ENCODE data around the gene PINLYP. TPM values are rescaled to one million over a fixed set of nuclear protein-coding genes. Genes with fewer than 3 reads are reported as not detected.
A peak's percentile ranks its signal among the peaks of the same experiment; 100 is the strongest.

Gene PINLYP
- total and polyA plus RNA-seq, 9 of the 15 experiments (the other 6 are each of a cell fraction or from before 2014, with no cell fraction given) = 1.00 to 6.7 (median 2.2) TPM

GRCh38 chr19:43619262-43620060 is 43.9 kb downstream of the PINLYP start, which contains the start of gene ZNF428 (continued):
- TF ChIP-seq FOXK2 (conservative IDR thresholded peaks at IDR 0.05 in 1 of 2, IDR thresholded peaks at IDR 0.05 in 1 of 2; ENCODE audit: low read depth in 2 of 2) = peak in 1 of 2 experiments; percentile 65; a peak in 1 of 4 replicates
- TF ChIP-seq ADNP (tag; IDR thresholded peaks at IDR 0.05) = no peak
- TF ChIP-seq, protein P1, sequence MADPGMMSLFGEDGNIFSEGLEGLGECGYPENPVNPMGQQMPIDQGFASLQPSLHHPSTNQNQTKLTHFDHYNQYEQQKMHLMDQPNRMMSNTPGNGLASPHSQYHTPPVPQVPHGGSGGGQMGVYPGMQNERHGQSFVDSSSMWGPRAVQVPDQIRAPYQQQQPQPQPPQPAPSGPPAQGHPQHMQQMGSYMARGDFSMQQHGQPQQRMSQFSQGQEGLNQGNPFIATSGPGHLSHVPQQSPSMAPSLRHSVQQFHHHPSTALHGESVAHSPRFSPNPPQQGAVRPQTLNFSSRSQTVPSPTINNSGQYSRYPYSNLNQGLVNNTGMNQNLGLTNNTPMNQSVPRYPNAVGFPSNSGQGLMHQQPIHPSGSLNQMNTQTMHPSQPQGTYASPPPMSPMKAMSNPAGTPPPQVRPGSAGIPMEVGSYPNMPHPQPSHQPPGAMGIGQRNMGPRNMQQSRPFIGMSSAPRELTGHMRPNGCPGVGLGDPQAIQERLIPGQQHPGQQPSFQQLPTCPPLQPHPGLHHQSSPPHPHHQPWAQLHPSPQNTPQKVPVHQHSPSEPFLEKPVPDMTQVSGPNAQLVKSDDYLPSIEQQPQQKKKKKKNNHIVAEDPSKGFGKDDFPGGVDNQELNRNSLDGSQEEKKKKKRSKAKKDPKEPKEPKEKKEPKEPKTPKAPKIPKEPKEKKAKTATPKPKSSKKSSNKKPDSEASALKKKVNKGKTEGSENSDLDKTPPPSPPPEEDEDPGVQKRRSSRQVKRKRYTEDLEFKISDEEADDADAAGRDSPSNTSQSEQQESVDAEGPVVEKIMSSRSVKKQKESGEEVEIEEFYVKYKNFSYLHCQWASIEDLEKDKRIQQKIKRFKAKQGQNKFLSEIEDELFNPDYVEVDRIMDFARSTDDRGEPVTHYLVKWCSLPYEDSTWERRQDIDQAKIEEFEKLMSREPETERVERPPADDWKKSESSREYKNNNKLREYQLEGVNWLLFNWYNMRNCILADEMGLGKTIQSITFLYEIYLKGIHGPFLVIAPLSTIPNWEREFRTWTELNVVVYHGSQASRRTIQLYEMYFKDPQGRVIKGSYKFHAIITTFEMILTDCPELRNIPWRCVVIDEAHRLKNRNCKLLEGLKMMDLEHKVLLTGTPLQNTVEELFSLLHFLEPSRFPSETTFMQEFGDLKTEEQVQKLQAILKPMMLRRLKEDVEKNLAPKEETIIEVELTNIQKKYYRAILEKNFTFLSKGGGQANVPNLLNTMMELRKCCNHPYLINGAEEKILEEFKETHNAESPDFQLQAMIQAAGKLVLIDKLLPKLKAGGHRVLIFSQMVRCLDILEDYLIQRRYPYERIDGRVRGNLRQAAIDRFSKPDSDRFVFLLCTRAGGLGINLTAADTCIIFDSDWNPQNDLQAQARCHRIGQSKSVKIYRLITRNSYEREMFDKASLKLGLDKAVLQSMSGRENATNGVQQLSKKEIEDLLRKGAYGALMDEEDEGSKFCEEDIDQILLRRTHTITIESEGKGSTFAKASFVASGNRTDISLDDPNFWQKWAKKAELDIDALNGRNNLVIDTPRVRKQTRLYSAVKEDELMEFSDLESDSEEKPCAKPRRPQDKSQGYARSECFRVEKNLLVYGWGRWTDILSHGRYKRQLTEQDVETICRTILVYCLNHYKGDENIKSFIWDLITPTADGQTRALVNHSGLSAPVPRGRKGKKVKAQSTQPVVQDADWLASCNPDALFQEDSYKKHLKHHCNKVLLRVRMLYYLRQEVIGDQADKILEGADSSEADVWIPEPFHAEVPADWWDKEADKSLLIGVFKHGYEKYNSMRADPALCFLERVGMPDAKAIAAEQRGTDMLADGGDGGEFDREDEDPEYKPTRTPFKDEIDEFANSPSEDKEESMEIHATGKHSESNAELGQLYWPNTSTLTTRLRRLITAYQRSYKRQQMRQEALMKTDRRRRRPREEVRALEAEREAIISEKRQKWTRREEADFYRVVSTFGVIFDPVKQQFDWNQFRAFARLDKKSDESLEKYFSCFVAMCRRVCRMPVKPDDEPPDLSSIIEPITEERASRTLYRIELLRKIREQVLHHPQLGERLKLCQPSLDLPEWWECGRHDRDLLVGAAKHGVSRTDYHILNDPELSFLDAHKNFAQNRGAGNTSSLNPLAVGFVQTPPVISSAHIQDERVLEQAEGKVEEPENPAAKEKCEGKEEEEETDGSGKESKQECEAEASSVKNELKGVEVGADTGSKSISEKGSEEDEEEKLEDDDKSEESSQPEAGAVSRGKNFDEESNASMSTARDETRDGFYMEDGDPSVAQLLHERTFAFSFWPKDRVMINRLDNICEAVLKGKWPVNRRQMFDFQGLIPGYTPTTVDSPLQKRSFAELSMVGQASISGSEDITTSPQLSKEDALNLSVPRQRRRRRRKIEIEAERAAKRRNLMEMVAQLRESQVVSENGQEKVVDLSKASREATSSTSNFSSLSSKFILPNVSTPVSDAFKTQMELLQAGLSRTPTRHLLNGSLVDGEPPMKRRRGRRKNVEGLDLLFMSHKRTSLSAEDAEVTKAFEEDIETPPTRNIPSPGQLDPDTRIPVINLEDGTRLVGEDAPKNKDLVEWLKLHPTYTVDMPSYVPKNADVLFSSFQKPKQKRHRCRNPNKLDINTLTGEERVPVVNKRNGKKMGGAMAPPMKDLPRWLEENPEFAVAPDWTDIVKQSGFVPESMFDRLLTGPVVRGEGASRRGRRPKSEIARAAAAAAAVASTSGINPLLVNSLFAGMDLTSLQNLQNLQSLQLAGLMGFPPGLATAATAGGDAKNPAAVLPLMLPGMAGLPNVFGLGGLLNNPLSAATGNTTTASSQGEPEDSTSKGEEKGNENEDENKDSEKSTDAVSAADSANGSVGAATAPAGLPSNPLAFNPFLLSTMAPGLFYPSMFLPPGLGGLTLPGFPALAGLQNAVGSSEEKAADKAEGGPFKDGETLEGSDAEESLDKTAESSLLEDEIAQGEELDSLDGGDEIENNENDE (IDR thresholded peaks at IDR 0.05; ENCODE audit: low read depth, low read length) = no peak
- TF ChIP-seq ATF7 (IDR thresholded peaks at IDR 0.05) = peak; percentile 90
- TF ChIP-seq FIP1L1 (IDR thresholded peaks at IDR 0.05; ENCODE audit: low read depth, low read length, poor library complexity, severe bottlenecking) = peak; percentile 83
- TF ChIP-seq ZNF764 (CRISPR knock-in tag; IDR thresholded peaks at IDR 0.05; ENCODE audit: low read depth) = peak; percentile 3; the same call in 1 of the 2 replicates
- no peak for TF ChIP-seq IRF2 (CRISPR knock-in tag; IDR thresholded peaks at IDR 0.05)
- no peak; the same call in none of the 2 replicates for TF ChIP-seq HCFC1 (IDR thresholded peaks at IDR 0.05; ENCODE audit: low read depth, low read length)
- TF ChIP-seq PHB2 (IDR thresholded peaks at IDR 0.05; ENCODE audit: low read depth) = no peak
- TF ChIP-seq ZNF133 (CRISPR knock-in tag; IDR thresholded peaks at IDR 0.05) = 0 out of 2 replicates have a peak, but pooled peaks have one; percentile 14
- no peak for TF ChIP-seq ZNF280B (CRISPR knock-in tag; IDR thresholded peaks at IDR 0.05)
- no peak for TF ChIP-seq THRA (IDR thresholded peaks at IDR 0.05)
- no peak for TF ChIP-seq ELF1 (tag; IDR thresholded peaks at IDR 0.05)

Data from K562 (cell line).